OCI-LY1 (cell line): Measurements from ENCODE around the gene MAGI1.

Source experiments
- CTCF ChIP-seq: fragments of 200-600 bp; sonication (generic), shearing (Covaris generic); IDR thresholded peaks from 2 replicates; pipeline ENCODE4 v1.5.1; 2017; ENCODE audit warnings: mild to moderate bottlenecking, antibody characterized with exemption, low read length, moderate library complexity, mixed read lengths
- EZH2 ChIP-seq: fragments of 200-600 bp; sonication (generic), shearing (Covaris generic); IDR thresholded peaks from 2 replicates; pipeline ENCODE4 v1.8.0; 2017; ENCODE audit warnings: borderline replicate concordance, mixed run types, mild to moderate bottlenecking, antibody characterized with exemption, low read length, moderate library complexity, mixed read lengths

GRCh38 chr3:65995030-65995429 lies 43.7 kb downstream of the MAGI1 start:
- TF ChIP-seq CTCF (no peak), EZH2 (no peak)
